Mucosa of rectum (tissue), 2 donors: ENCODE results near the gene SH3PXD2B.
A peak's percentile ranks its signal among the peaks of the same experiment; 100 is the strongest.

Experiments
- H3K27ac ChIP-seq, 2 donors: one replicate each; pipeline ENCODE4 v1.7.0; 2013; ENCODE audit warnings: inconsistent platforms in 2 of 2, low read depth in 2 of 2, low read length in 2 of 2
- H3K27me3 ChIP-seq, 2 donors: one replicate each; pipeline ENCODE4 v1.7.0; 2013; ENCODE audit warnings: low read length in 2 of 2; ENCODE audit not compliant: control insufficient read depth in 2 of 2, insufficient read depth in 2 of 2
- H3K36me3 ChIP-seq, 2 donors: one replicate each; pipeline ENCODE4 v1.7.0; 2013; ENCODE audit warnings: low read length in 2 of 2; ENCODE audit not compliant: control insufficient read depth in 2 of 2, insufficient read depth in 2 of 2
- H3K4me1 ChIP-seq, 2 donors: one replicate each; pipeline ENCODE4 v1.7.0; 2013; ENCODE audit warnings: low read length in 2 of 2, mild to moderate bottlenecking in 1 of 2; ENCODE audit not compliant: control insufficient read depth in 2 of 2, insufficient read depth in 2 of 2
- H3K4me3 ChIP-seq, 2 donors: one replicate each; pipeline ENCODE4 v1.7.0; 2013; ENCODE audit warnings: low read length in 2 of 2
- H3K9ac ChIP-seq, 2 donors: one replicate each; pipeline ENCODE4 v1.7.0; 2013; ENCODE audit warnings: low read length in 2 of 2, low read depth in 1 of 2, mild to moderate bottlenecking in 1 of 2
- H3K9me3 ChIP-seq, 2 donors: one replicate each; pipeline ENCODE4 v1.7.0; 2013; ENCODE audit warnings: low read length in 2 of 2; ENCODE audit not compliant: control insufficient read depth in 2 of 2
- donor health status: healthy.
- donor health status: Normal muscosa, but diverticular disease.

SH3PXD2B gene

DNA sequence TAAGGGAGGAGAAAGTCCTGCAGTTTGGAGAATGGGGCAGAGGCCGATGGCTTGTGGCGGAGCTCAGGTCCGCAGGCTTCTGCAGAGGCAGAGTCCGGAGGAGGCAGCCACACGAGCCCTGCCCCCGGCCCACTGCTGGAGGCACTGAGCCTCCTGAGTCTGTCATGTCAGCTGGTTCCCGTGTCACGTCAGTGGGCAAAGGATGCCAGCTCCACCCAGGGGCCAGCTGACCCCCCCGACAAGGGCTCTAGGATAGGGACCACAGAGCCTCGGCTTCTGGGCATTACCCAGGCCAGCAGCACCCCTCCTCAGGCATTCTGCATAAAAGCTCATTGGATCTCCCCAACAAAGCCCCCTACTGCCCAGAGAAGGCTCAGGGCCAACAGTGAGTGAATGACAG, 8.5 kb downstream of the SH3PXD2B start:
- Histone ChIP-seq H3K9me3 (no peaks in the 10 kb centered on the region), H3K4me1 (peaks cover 5 to 7% of the 10 kb centered on the region in 2 donors), H3K4me3 (no peak overlapping the region), H3K27me3 (no peaks in the 10 kb centered on the region), H3K36me3 (no peaks in the 10 kb centered on the region), H3K9ac (no peak overlapping the region), H3K27ac (no peak overlapping the region)

DNA sequence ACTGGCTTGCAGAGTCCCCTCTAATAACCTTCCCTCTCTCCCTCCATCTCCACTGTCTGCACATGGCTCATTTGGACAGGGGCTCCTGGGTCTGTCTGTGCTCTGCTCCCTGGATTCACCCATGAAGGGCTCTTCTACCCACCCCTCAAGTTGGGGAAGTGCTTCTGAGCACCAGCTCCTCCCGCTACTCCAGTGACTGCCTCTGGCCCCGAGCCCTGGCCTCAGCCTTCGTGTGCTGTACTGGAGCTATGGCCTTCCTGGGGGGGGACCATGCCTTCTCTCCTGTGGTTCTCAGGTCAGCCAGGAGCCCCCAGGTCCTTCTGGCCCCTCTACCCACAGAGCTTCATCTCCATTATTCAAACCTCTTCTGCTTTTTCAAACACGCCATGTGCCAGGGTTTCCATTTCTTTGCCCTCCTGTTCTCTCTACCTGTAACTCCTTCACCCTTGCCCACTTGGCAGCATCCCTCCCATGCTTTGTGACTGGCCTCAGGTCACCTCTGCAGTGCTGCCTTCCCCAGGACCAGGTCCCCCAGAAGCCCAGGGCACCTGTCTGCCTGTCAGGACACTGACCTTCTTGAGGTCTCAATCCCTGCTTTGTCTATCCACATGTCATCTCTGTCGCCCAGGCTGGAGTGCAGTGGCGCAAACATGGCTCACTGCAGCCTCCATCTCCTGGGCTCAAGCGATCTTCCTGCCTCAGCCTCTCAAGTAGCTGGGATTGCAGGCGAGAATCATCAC, 9.5 kb downstream of the SH3PXD2B start:
- Histone ChIP-seq H3K4me3 (no peak overlapping the region), H3K4me1 (peaks cover 5 to 7% of the 10 kb centered on the region in 2 donors), H3K9ac (no peak overlapping the region)

DNA sequence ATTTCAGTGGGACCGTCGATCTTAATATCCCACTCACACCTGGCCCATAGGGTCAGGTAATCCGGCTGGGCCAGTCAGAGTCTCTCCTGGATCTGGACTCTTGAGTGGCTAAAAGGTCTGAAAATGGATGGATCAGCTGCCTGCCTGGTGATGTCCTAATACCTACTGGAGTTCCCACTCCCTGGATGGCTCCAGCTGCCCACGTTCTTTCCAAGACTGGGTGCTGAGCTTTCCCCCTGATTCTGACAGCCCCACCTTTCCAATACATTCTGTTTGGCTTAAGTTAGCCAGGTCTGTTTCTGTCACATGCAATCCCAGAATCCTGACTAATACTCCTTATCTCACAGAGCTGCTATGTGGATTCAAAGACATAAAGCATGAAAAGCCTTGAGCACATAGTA, 10.2 kb downstream of the SH3PXD2B start:
- H3K4me1 ChIP-seq = peaks cover 5 to 7% of the 10 kb centered on the region in 2 donors
- H3K27ac ChIP-seq = peak overlapping the region; percentile 49 to 65
- H3K36me3 ChIP-seq = no peaks in the 10 kb centered on the region
- no peaks in the 10 kb centered on the region for H3K27me3 ChIP-seq
- H3K9ac ChIP-seq = peak overlapping the region in 1 of 2 donors; percentile 40
- no peaks in the 10 kb centered on the region for H3K9me3 ChIP-seq
- no peak overlapping the region for H3K4me3 ChIP-seq

More for the DNA sequence above, 9.5 kb downstream of the SH3PXD2B start:
- Histone ChIP-seq H3K27ac (no peak overlapping the region), H3K36me3 (no peaks in the 10 kb centered on the region), H3K9me3 (no peaks in the 10 kb centered on the region), H3K27me3 (no peaks in the 10 kb centered on the region)

DNA sequence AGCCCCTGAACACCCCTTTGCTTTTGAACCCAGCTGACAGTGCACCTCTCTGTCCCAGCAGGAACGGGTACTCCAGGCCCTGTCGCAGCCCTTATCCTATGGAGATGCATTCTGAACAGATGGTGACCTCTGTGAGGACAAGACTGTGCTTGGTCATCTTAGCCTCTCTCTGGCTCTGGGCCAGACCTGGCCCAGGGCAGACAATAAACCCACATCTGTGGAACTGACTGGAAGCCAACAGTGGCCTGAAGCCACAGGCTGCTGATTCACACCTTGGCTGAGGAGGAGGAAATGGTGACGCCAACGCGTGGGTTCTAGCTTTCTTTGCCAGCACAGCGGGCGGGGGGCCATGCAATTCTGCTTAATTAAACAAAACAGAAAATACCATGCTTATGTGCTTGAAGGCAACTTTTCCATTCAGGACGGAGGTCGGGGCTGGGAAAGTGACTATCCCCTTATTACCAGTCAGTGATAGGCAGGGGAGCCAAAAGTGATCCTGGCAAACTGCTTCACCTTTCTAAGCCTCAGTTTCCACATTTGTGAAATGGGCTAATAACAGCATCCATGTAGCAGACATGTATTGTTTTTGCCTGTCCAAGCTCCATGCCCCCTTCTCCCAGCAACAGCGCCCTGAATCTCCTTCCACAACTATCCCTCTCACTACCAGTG, 10.8 kb downstream of the SH3PXD2B start:
- Histone ChIP-seq H3K4me3 (no peak overlapping the region), H3K27me3 (no peaks in the 10 kb centered on the region), H3K9me3 (no peaks in the 10 kb centered on the region), H3K36me3 (no peaks in the 10 kb centered on the region), H3K27ac (peak overlapping the region; percentile 49 to 65), H3K9ac (peak overlapping the region in 1 of 2 donors; percentile 40), H3K4me1 (peaks cover 5 to 7% of the 10 kb centered on the region in 2 donors)

DNA sequence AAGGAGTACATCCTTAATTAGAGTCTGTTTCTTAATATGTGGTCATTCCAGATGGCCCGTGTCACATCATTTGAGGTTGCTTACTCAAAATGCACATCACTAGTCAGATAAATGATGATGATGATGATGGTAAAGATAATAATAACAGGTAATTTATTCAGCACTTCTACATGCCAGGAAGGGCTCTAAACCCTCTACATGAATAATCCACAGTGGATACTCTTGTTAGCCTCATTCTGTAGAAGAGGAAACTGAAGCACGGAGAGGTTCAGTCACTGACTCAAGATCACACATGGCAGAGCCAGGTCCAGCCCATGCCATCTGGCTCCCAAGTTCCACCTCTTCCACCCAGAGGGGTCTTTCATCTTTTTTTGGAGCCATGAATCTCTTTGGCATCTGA, 11.7 kb downstream of the SH3PXD2B start:
- no peak overlapping the region for H3K4me3 ChIP-seq
- no peaks in the 10 kb centered on the region for H3K27me3 ChIP-seq
- H3K4me1 ChIP-seq = peaks cover 5 to 11% of the 10 kb centered on the region in 2 donors
- no peak overlapping the region for H3K9ac ChIP-seq
- no peaks in the 10 kb centered on the region for H3K36me3 ChIP-seq
- H3K27ac ChIP-seq = no peak overlapping the region
- no peaks in the 10 kb centered on the region for H3K9me3 ChIP-seq

DNA sequence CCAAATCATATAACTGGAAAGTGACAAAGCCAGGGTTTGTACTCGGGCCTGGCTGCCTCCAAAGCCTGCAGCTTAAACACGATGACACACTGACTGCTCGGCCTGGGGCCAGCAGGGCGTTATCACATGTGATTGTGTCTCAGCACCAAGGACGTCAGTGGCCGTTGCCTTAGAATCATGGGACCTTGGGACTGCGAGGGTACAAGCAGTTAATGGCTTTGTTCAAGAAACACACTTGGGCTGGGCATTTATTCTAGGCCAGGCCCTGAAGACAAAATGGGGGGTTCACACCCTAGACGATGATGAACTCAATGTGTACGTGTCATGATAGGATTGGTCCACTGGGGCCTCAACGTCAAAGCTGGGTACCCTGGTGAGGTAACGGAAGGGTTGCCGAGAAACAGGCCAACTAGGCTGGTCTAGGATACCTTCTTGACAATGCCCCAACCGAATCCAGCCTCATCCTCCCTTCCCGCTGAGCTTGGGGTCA, 13.0 kb downstream of the SH3PXD2B start:
- Histone ChIP-seq H3K4me1 (peaks cover 5 to 11% of the 10 kb centered on the region in 2 donors), H3K9me3 (no peaks in the 10 kb centered on the region), H3K9ac (no peak overlapping the region), H3K27me3 (no peaks in the 10 kb centered on the region), H3K36me3 (no peaks in the 10 kb centered on the region), H3K27ac (no peak overlapping the region), H3K4me3 (no peak overlapping the region)

DNA sequence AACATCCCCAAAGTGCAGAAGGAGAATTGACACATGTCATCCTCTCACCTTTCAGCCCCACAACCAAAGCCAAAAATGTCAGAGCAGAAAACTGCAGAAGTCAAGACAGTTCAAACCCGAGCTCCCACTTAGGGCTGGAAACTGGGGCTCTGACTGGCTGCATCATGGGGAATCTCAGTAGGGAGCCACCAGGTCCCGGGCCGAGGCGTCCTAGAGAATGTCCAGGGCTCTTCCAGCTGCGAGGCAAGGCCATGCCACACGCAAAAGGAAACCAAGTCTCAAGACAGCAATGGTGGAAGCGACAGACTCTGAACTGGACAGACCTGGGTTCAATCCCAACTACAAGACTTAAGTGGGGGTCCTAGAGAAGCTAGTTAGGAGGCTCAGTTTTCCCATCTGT, 13.8 kb downstream of the SH3PXD2B start:
- Histone ChIP-seq H3K27me3 (no peaks in the 10 kb centered on the region), H3K4me1 (peaks cover 5 to 11% of the 10 kb centered on the region in 2 donors), H3K9me3 (no peaks in the 10 kb centered on the region), H3K36me3 (no peaks in the 10 kb centered on the region), H3K9ac (no peak overlapping the region), H3K27ac (no peak overlapping the region), H3K4me3 (no peak overlapping the region)

DNA sequence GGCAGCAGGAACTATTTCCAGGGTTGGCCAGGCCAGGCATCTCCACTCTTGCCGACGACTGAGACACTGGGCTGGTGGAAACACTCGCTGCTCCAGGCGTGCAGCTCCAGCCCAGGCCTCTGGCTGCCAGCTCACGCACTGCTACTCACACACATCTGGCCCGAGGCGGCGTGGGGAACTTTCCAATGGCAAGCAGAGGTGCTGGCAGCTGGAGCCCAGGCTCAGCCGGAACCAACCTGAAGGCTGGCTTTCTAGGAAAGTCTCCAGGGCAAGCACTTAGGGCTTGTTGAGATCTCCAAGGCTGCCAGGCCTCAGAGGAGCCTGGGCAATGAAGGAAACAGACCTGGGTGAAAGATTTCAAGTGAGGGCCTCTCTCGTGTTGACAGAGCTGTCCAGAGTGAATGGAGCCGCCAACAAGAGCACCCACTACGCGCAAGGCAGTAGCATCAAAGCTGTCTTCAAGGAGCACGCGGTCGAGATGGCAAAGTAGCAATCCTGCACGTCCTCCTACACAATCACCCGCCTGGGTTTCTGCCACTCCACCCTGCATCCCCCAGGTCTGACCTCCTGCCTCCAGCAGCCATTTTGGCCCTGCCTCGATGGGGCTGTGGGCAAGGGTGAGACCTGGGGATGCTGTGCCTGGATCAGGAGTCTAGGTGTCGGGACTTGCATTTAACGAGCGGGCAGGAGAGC, 14.4 kb downstream of the SH3PXD2B start:
- H3K27ac ChIP-seq = no peak overlapping the region
- no peaks in the 10 kb centered on the region for H3K27me3 ChIP-seq
- H3K4me1 ChIP-seq = peaks cover 5 to 11% of the 10 kb centered on the region in 2 donors

DNA sequence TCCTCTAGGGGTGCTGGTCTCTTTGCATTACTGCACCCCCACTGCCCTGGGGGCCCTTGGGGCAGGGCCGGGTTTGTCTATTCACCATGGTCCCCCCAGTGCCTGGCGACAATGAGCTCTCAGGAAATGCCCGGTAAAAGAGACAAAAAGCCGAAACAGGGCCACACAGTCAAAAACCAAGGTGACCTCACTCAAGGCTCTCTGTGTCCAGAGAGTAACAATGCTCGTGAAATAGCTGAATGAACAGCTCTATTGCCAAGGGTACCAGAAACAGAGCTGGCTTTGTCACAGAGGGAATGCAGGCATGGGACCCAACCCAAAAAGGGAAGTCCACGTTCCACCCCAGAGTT, 16.0 kb downstream of the SH3PXD2B start:
- no peak overlapping the region for H3K4me3 ChIP-seq
- no peak overlapping the region for H3K27ac ChIP-seq
- no peaks in the 10 kb centered on the region for H3K27me3 ChIP-seq
- no peaks in the 10 kb centered on the region for H3K9me3 ChIP-seq
- no peaks in the 10 kb centered on the region for H3K36me3 ChIP-seq
- H3K9ac ChIP-seq = no peak overlapping the region
- peaks cover 0 to 4% of the 10 kb centered on the region in 2 donors for H3K4me1 ChIP-seq

More for the DNA sequence above, 14.4 kb downstream of the SH3PXD2B start:
- Histone ChIP-seq H3K9ac (no peak overlapping the region), H3K9me3 (no peaks in the 10 kb centered on the region), H3K36me3 (no peaks in the 10 kb centered on the region), H3K4me3 (no peak overlapping the region)
